Astrocyte of the spinal cord (primary cell): ENCODE results near the gene KCND3.

Experiments used
- DNase-seq: peaks from one replicate; pipeline ENCODE4 v3.0.0; 2011; ENCODE audit warnings: low read depth, low spot score
- H3K4me3 ChIP-seq: 2 replicates; pipeline ENCODE4 v1.5.1; 2011; ENCODE audit warnings: low read depth, mild to moderate bottlenecking, low read length, moderate library complexity
- in situ Hi-C: cut with HindIII; loops from 2 replicates; pipeline ENCODE4 v1.10.0; 2017; ENCODE audit warnings: low sequenced_read_pairs
- TF ChIP-seq, protein P1 (sequence below): IDR thresholded peaks from 2 replicates; pipeline ENCODE4 v1.5.1; 2012; ENCODE audit warnings: low read depth, mild to moderate bottlenecking, low read length, inconsistent platforms

The KCND3 gene

DNA sequence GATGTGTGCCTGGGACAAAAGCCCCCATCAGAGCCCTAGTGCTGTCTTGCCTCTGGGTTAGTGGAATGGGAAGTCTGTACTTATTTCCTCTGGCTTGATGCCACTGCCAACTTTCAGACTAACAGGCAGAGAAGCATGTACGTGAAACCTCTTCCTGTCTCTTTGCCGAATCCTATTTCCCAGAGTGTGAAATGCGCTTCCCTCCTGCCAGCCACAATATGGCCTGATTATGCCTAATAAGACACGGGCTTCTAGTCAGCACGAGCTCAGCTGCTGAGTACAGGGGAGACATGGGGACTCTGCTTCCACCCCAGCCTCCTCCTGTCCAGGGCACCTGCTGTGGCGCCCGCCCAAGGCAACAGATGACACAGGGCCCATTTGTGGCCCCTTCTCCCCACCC, 111.4 kb downstream of the KCND3 start:
- DNase-seq, result no peak
- in situ Hi-C loops, result no loop called here
- H3K4me3 ChIP-seq, result no peak overlapping the region
- TF ChIP-seq, protein P1, sequence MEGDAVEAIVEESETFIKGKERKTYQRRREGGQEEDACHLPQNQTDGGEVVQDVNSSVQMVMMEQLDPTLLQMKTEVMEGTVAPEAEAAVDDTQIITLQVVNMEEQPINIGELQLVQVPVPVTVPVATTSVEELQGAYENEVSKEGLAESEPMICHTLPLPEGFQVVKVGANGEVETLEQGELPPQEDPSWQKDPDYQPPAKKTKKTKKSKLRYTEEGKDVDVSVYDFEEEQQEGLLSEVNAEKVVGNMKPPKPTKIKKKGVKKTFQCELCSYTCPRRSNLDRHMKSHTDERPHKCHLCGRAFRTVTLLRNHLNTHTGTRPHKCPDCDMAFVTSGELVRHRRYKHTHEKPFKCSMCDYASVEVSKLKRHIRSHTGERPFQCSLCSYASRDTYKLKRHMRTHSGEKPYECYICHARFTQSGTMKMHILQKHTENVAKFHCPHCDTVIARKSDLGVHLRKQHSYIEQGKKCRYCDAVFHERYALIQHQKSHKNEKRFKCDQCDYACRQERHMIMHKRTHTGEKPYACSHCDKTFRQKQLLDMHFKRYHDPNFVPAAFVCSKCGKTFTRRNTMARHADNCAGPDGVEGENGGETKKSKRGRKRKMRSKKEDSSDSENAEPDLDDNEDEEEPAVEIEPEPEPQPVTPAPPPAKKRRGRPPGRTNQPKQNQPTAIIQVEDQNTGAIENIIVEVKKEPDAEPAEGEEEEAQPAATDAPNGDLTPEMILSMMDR, result no peak

DNA sequence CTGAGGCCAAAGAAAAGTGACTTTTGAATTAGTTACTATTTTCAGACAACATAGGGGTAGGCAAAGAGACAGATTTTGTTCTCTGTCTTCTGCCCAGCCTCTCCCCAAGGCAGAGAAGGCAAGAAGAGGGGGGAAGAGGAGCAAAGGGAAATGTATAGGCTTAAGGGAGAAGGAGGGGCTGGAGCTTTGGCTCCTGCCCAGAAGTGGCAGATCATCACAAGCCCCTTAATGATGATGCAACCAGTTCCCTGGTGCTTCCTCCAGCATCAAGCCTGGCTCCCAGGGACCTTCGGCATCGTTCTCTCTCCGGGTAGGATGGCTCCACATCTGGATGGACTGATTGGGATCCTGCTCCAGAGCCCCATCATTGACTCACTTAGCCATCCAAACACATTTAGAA, 112.8 kb downstream of the KCND3 start:
- TF ChIP-seq, protein P1, result no peak
- H3K4me3 ChIP-seq, result no peak overlapping the region
- no peak for DNase-seq
- in situ Hi-C loops, result no loop called here

DNA sequence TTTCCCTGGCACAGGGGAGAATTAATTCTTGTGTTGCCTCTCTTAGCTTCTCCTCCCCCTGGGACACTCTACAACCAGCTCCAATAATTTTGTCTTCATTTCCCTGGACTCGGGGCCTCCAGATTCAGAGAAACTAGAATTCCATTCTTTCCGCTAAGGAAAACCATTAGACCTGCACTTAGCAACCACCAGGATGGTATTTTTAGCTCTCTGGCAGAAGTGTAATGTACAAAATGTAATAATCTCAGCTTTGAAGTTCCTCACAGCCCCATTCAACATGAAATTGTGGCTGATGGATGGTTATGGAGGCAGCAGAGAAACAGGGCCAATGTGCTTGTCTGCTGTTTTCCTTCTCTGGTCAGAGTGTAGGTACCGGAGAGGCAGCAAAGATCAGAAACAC, 113.8 kb downstream of the KCND3 start:
- in situ Hi-C loops, result no loop called here
- TF ChIP-seq, protein P1, result no peak
- DNase-seq, result no peak
- H3K4me3 ChIP-seq, result no peak overlapping the region

DNA sequence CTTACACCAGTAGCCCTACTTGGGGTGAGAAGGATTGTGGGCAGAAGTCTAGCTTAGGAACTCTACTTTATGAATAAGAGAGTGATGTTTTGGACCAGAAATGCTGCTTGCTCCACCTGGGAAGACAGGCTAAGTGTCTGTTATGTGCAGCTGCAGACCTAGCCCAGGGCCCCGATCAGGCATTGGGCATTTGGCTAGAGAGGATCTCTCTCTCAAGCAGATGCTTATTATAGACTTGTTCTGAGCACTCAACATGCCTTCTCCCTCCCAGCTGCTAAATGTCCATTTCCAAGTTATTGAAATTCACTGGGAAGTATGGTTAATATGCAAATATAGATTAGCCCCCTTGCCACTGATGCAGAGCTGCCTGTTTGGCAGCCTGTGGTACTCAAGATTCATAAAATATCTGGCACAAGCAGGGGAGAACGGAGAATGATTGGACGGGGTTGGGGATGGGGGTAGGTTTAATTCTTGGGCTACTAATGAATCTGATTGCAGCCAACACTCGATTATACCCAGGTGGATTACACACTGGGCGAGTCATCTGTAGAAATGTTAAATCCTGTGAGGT, 115.9 kb downstream of the KCND3 start:
- DNase-seq, result no peak
- TF ChIP-seq, protein P1, result no peak
- H3K4me3 ChIP-seq, result no peak overlapping the region
- in situ Hi-C loops, result no loop called here

DNA sequence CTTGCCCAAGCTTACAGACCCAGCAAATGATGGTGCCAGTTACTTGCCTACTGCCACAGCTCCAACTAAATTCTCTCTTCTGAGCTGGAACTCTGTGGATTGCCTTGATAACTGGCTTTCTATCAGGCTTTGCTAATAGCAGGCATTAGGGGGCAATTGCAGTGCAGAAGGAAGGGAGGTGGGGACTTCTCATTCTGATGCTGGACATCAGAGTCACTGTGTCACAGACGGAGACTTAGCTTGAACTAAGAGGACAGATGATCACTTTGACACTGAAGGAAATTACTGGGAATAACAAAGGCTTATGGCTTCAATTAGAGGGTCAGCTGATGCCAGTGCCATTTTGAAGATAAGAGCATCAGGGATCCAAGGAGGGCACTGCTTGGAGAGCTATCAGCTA, 119.3 kb downstream of the KCND3 start:
- H3K4me3 ChIP-seq, result no peak overlapping the region
- TF ChIP-seq, protein P1, result no peak
- no peak for DNase-seq
- in situ Hi-C loops, result no loop called here

DNA sequence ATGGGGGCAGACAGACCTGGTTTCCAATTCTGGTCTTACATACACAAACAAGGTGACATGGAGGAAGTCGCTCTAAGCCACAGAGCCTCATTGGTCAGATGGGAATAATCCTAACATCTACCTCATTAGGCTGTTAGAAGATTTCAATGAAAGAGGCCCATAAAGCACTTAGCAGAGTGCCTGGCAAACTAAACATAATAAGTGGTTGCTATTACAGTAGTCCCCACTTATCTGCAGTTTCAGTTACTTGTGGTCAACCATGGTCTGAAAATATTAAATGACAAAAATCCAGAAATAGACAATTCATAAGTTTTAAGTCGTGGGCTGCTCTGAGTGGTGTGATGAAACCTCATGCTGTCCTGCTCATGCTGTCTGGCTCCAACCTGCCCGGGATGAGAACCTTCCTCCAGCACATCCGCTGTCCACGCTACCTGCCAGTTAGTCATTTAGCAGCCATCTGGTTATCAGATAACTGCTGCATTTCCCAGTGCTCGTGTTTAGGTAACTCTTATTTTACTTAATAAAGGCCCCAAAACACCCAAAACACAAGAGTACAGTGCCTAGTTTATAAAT, 121.5 kb downstream of the KCND3 start:
- no peak for DNase-seq
- in situ Hi-C loops, result no loop called here
- TF ChIP-seq, protein P1, result no peak
- no peak overlapping the region for H3K4me3 ChIP-seq
